ENCODE measurements around the gene CERT1. TPM values are rescaled to one million over a fixed set of nuclear protein-coding genes. Genes with fewer than 3 reads are reported as not detected.

The CERT1 gene
- polyA plus RNA-seq, 1 experiment, result 4.5 TPM

DNA sequence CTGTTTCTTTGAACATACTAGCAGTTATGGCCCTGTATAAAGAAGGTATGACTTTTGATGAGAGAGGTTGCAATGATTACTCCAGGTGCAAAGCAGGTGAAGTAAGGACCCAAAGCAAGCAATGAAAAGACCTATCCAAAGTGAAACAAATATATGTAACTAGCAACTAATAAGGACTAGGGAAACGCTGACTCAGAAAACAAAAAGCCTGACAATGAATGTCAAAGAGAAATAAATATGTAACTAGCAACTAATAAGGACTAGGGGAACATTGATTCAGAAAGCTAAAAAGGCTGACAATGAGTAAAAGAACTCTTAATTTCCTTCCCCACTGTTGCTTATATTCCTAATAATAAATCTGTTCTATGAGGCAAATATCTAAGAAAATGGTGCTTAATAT, 131.3 kb downstream of the CERT1 start:
- Histone ChIP-seq H3K27me3 (ENCODE audit: control insufficient read depth, insufficient read depth, low read length) (no peaks in the 10 kb centered on the region), H3K4me3 (ENCODE audit: low read depth, low read length) (no peak overlapping the region), H3K36me3 (ENCODE audit: control insufficient read depth, insufficient read depth, low read length) (peaks cover 5% of the 10 kb centered on the region)
- ChIA-PET POLR2A (no interaction called here), CTCF (no interaction called here)
- TF ChIP-seq, protein P1, sequence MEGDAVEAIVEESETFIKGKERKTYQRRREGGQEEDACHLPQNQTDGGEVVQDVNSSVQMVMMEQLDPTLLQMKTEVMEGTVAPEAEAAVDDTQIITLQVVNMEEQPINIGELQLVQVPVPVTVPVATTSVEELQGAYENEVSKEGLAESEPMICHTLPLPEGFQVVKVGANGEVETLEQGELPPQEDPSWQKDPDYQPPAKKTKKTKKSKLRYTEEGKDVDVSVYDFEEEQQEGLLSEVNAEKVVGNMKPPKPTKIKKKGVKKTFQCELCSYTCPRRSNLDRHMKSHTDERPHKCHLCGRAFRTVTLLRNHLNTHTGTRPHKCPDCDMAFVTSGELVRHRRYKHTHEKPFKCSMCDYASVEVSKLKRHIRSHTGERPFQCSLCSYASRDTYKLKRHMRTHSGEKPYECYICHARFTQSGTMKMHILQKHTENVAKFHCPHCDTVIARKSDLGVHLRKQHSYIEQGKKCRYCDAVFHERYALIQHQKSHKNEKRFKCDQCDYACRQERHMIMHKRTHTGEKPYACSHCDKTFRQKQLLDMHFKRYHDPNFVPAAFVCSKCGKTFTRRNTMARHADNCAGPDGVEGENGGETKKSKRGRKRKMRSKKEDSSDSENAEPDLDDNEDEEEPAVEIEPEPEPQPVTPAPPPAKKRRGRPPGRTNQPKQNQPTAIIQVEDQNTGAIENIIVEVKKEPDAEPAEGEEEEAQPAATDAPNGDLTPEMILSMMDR (IDR thresholded peaks at IDR 0.05; ENCODE audit: insufficient read depth, low read depth, low read length), result no peak
- DNase-seq (ENCODE audit: low read depth), result no peak

DNA sequence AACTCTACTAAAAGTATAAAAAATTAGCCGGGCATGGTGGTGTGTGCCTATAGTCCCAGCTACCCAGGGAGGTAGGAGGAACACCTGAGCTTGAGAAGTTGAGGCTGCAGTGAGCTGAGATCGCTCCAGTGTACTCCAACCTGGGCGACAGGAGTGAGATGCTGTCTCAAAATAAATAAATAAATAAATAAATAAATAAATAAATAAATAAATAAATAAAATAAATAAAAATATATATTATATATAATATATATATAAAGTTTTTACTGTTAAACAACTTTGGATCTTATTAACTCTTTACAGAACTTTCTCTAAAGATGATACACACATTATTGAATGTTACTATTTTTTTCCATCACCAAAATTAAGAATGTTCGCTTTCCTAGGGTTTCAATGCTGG, 136.0 kb downstream of the CERT1 start:
- peaks cover 5% of the 10 kb centered on the region for H3K36me3 ChIP-seq (ENCODE audit: control insufficient read depth, insufficient read depth, low read length)
- ChIA-PET CTCF (interaction anchor here (1.6 kb wide), 1 partner anchor 10 kb away, joined by 4 read pairs; no protein-coding TSS in a partner anchor), POLR2A (no interaction called here)
- no peaks in the 10 kb centered on the region for H3K27me3 ChIP-seq (ENCODE audit: control insufficient read depth, insufficient read depth, low read length)
- TF ChIP-seq, protein P1 (IDR thresholded peaks at IDR 0.05; ENCODE audit: insufficient read depth, low read depth, low read length), result no peak
- DNase-seq (ENCODE audit: low read depth), result no peak
- H3K4me3 ChIP-seq (ENCODE audit: low read depth, low read length), result no peak overlapping the region

DNA sequence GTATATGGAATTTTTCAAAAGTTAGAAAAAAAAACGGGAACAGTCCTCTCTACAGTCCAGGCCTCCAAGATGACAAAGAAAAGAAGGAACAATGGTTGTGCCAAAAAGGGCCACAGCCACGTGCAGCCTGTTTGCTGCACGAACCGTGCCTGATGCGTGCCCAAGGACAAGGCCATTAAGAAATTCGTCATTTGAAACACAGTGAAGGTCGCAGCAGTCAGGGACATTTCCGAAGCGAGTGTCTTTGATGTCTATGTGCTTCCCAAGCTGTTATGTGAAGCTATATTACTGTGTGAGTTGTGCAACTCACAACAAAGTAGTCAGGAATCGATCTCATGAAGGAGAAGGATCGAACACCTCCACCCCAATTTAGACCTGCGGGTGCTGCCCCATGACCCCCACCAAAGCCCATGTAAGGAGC, 137.0 kb downstream of the CERT1 start:
- no peaks in the 10 kb centered on the region for H3K27me3 ChIP-seq (ENCODE audit: control insufficient read depth, insufficient read depth, low read length)
- CTCF ChIA-PET, result interaction anchor here (1.6 kb wide), 1 partner anchor 11 kb away, joined by 4 read pairs; no protein-coding TSS in a partner anchor
- peaks cover 5% of the 10 kb centered on the region for H3K36me3 ChIP-seq (ENCODE audit: control insufficient read depth, insufficient read depth, low read length)
- DNase-seq (ENCODE audit: low read depth), result no peak
- POLR2A ChIA-PET, result no interaction called here
- no peak overlapping the region for H3K4me3 ChIP-seq (ENCODE audit: low read depth, low read length)
- TF ChIP-seq, protein P1 (IDR thresholded peaks at IDR 0.05; ENCODE audit: insufficient read depth, low read depth, low read length), result no peak

DNA sequence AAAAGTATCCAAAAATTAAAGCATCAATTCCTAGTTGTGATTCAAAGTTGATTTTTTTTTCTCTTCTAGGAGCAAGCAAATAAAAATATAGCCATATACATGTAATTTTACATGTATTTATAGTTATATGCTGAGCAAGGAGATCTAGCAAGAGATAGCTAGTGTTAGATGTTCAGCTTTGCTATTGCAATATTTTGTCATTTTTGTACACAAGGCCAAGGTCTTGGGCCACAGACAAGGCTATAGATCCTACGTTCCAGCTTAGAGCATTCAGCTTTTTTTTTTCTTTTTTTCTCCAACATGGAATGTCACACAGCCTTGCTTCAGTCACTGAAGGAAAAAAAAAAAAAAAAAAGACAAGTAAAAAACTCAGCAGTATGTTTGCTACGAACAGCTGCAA, 137.6 kb downstream of the CERT1 start:
- Histone ChIP-seq H3K36me3 (ENCODE audit: control insufficient read depth, insufficient read depth, low read length) (peaks cover 4% of the 10 kb centered on the region), H3K27me3 (ENCODE audit: control insufficient read depth, insufficient read depth, low read length) (no peaks in the 10 kb centered on the region), H3K4me3 (ENCODE audit: low read depth, low read length) (no peak overlapping the region)
- TF ChIP-seq, protein P1 (IDR thresholded peaks at IDR 0.05; ENCODE audit: insufficient read depth, low read depth, low read length), result no peak
- DNase-seq (ENCODE audit: low read depth), result no peak
- POLR2A ChIA-PET, result no interaction called here
- CTCF ChIA-PET, result interaction anchor here (1.0 kb wide), 1 partner anchor 13 kb away, joined by 6 read pairs; no protein-coding TSS in a partner anchor

DNA sequence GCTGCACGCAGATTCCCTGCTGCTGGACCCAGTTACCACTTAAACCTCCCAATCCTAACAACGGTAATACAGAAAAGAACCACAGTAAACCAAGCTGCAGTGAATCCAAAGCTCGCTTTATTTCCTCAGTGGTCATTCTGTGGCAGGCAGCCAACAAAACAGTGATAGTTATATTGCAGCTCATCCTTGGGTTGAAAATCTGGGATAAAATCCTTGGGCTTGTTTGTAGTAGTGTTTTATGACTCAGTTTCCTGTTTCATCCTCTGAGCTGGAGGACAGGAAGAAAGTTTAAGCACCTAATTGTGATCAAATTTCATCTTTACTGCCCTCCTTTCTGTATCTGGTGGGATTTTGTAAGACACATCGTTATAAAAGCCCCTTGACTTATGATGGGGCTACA, 143.0 kb downstream of the CERT1 start:
- Histone ChIP-seq H3K4me3 (ENCODE audit: low read depth, low read length) (no peak overlapping the region), H3K27me3 (ENCODE audit: control insufficient read depth, insufficient read depth, low read length) (no peaks in the 10 kb centered on the region), H3K36me3 (ENCODE audit: control insufficient read depth, insufficient read depth, low read length) (no peaks in the 10 kb centered on the region; the same call in 1 of the 2 replicates)
- POLR2A ChIA-PET, result interaction anchor here (0.6 kb wide), 1 partner anchor 349 kb away, joined by 3 read pairs; the partner anchor contains the start of gene POC5
- DNase-seq (ENCODE audit: low read depth), result no peak
- TF ChIP-seq, protein P1 (IDR thresholded peaks at IDR 0.05; ENCODE audit: insufficient read depth, low read depth, low read length), result no peak
- CTCF ChIA-PET, result interaction anchor here (0.7 to 0.8 kb wide), 2 partner anchors 8 to 1235 kb away, joined by 3 to 4 read pairs; no protein-coding TSS in a partner anchor
